8988T (cell line): Measurements from ENCODE around the gene C6orf89.

ENCODE experiments used
- DNase-seq: peaks from one replicate; pipeline ENCODE4 v3.0.0; 2011

The C6orf89 gene

GRCh38 chr6:36954262-36954931, 68.6 kb downstream of the C6orf89 start, which contains the start of gene PI16:
Gene PI16, plus strand, starts transcription at chr6:36954738. Its CDS starts 23 bp downstream, at chr6:36954761.
- no peak for DNase-seq

- no peak for DNase-seq
Observed at GRCh38 chr6:36955136-36955535, 69.4 kb downstream of the C6orf89 start.

GRCh38 chr6:36955671-36956445, 70.1 kb downstream of the C6orf89 start:
- DNase-seq: no peak

- no peak for DNase-seq
Observed at GRCh38 chr6:36956446-36956820, 70.7 kb downstream of the C6orf89 start.

- DNase-seq: no peak
Observed at GRCh38 chr6:36957773-36958271, 72.1 kb downstream of the C6orf89 start.

GRCh38 chr6:36958775-36959554, 73.2 kb downstream of the C6orf89 start:
- DNase-seq: no peak

GRCh38 chr6:36959555-36960250, 74.0 kb downstream of the C6orf89 start:
- no peak for DNase-seq

GRCh38 chr6:36961441-36962435, 76.0 kb downstream of the C6orf89 start:
- DNase-seq: no peak

GRCh38 chr6:36962874-36963273, 77.1 kb downstream of the C6orf89 start:
- no peak for DNase-seq

GRCh38 chr6:36963451-36964290, 77.9 kb downstream of the C6orf89 start:
- DNase-seq: no peak

- no peak for DNase-seq
Observed at GRCh38 chr6:36964349-36964748, 78.6 kb downstream of the C6orf89 start.

- DNase-seq: no peak
Observed at GRCh38 chr6:36964908-36965307, 79.2 kb downstream of the C6orf89 start.

GRCh38 chr6:36967301-36967700, 81.5 kb downstream of the C6orf89 start:
- no peak for DNase-seq

GRCh38 chr6:36967757-36968156, 82.0 kb downstream of the C6orf89 start:
- DNase-seq: no peak

- no peak for DNase-seq
Observed at GRCh38 chr6:36968266-36968977, 82.7 kb downstream of the C6orf89 start.

- DNase-seq: no peak
Observed at GRCh38 chr6:36969240-36969691, 83.5 kb downstream of the C6orf89 start.

- DNase-seq: no peak
Observed at GRCh38 chr6:36969988-36970891, 84.5 kb downstream of the C6orf89 start.
